Activated naive CD4-positive, alpha-beta T cell treated with anti-CD3 and anti-CD28 coated beads, Interleukin-2, amount 50 U/mL, for 16 hours (primary cell): Measurements from ENCODE around the gene DUOX1.

Source experiments
- DNase-seq: peaks from one replicate; pipeline ENCODE4 v3.0.0-alpha.2; 2020

Gene DUOX1

DNA sequence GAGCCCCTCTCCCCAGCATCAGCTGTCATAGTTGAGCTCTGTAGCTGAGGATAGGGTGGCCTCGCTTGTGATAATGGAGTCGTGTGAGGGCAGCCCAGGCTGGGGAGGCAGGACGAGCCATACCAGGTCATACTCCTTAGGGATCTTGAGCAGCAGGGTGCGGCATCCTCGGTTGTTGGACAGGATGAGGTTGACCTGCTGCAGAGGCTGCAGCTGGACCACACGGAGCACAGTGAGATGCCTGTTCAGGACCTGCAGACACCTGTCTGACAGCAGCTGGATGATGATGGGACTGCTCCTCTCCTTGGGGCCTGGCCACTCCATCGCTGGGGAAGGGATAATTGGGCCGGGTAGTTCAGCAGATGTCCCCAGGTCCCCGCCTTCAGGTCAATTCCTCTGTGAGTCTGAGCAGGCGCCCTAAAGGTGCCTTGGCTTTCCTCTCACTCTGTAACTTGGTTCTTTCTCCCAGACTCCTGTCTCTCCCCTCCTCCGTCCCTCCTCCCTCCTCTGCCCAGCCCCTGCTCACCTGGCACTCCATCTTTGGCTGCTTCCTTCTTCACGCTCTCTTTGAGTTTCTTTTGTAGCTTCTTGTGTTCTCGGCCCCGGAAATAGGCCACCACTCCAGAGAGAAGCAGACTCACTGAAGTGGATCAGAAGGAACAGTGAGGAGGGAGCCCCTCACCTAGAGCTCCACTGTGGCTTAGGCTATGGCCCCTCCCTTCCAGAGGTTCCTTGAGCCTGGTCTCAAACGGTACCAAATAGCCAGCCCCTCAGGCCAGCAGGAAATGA lies 23.6 kb upstream of the DUOX1 start:
- DNase-seq: no peak

DNA sequence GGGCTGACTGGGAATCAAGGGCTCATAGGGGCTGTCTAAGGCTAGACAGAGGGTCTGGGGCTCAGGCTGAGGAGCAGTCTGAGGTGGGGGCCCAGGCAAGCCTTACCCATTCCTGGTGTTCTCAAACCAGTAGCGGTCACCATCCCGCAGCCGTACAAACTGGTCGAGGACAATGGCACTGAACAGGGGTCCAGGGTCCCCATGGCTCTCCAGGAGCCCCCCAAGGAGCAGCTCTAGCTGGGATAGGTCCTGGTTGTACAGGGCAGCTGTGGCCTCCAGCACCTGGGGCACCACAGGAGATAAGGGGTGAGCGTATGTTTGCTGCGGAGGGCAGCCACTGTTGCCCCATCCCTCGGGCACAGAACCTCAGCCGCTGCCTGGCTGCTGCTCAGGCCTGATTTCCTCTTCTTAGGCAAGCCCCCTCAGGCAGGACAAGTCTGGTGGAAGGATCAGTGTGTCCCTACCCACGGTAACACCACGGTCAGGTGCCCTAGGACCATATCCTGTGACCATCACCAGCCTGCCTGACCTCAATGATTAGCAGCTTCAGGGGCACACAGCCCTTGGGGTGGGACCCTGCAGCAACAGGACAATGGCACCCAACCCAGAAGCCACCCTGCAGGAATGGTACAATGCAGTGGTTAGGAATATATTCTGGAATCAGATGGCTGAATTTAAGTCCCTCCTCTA lies 21.7 kb upstream of the DUOX1 start:
- no peak for DNase-seq

DNA sequence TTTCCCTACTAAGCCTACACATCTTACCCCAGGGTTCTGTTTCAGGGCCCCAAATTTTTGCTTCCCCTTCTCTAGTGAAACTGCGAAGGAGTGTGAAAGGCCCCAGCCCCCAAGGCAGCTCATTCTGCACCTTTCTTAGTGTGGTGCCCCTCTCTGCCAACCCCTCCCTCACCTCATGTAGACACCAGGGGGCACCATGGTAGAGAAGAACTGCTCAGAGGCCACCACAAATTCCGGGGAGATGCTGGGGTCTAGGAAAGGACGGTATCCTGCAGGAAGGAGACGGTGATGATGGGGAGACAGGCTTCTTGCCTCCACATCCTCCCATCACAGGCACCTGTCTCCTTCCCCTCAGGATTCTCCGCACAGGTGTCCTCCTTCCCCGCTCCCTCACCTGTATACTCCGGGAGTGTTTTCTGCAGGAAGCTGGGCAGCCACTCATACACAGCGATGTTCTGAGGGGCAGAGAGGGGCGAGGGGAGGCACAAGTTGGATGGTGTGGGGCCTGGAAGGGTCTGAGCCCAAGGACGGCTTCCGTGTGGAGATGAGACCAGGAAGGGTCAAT lies 19.5 kb upstream of the DUOX1 start:
- no peak for DNase-seq

DNA sequence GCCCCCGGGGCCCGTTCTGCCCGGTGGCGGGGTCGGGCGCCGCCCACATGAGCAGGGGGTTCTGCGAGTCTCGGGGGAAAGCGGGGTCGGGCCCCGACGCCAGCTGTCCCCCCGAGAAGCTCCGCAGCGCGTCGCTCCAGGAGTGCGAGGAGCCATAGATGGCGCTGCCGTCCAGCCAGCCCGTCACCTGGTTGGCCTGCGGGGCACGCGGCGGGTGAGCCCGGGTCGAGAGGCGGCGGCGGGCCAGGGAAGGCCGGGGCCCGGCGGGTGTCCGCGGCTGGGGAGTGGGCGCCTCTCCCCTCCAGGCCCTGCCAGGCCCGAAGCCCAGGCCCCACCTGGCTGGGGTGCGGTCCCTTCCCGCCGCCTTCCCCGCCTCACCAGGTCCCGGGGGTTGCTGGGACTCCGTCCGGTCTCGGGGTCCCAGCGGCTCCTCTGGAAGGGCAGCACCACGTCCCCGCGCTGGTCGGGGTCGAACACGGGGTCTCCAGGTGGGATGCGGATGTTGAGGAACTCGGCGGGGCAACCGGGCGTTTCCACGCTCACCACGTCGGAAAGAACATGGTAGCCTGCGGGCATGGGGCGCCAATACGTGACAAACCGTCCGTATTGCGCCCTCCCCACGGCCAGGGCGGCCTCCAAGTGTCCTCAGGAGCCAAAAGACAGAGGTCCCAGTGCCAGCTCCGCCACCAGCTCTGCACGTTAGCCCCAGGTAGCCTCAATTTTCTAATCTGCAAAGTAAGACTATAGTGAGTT lies 18.2 kb upstream of the DUOX1 start:
- no peak for DNase-seq

DNA sequence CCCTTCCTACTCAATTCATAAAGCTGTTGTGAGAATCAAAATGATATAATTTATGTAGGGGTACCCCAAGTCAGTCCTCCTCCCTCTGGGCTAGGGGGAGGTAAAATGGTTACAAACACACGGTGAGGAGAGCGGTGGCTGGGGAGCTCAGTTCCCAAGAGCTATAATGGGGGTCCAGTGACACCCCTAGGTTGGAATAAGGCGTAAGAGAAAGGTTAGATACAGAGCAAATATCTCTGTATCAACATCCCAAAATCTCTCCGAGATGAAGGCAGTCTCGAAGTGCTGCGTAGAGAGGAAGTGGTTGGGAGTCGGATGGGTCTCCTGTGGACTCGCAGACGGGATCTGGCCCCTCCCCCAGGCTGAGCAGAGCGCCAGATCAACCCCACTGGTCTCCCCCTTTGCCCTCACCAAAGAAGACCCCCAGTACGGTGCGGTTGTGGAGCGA lies 17.6 kb upstream of the DUOX1 start:
- DNase-seq: no peak

GRCh38 chr15:45112591-45113379 lies 17.0 kb upstream of the DUOX1 start:
- DNase-seq: no peak

- DNase-seq: no peak
Observed at GRCh38 chr15:45113380-45113990, 16.3 kb upstream of the DUOX1 start.

- no peak for DNase-seq
Observed at GRCh38 chr15:45114076-45114750, 15.6 kb upstream of the DUOX1 start, which contains the start of the genes DUOX2 and DUOXA2. TSS of gene DUOX2 (minus strand) at chr15:45114172. CDS start at chr15:45113411, 761 bp downstream. TSS of gene DUOXA2 (plus strand) at chr15:45114326. CDS start at chr15:45114606, 280 bp downstream.

DNA sequence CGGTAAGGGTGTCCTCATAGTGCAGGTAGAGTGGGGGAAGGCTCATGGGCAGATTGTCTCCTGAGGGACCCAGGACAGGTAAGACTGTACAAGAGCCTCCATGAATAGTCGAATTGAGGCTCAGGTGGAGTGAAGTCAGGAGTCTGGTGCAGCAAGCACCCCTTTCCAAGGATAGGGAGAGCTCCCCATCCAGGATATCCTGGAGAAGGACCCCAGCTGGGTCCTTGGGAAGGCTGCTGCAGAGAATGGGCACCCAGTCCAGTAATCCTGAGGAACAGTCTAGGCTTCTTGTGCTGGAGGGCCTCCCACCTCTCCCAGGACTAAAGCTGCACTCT lies 15.1 kb upstream of the DUOX1 start:
- no peak for DNase-seq

DNA sequence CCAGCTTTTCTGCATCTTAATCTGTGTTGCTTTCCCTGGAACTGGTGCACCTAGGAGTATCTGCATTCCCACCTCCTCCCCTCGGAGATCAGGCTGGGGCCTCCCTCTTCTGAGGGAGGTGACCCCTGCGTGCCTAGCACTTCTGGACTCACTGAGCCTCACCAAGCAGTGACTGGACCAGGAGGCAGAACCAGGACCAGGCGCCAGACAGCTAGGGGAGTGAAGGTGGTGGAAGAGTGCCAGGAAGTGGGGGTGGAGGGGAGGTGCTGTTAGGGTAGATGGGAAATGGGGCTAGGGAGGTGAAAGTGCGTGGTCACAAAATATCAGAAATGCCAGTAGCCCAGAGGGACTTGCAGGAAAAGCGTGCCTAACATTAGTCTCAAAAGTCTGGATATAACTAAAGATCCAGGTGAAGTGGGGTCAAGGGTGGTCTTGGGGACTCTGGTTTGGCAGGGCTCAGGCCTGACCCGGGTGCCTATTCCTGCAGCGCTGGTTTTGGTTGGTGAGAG lies 14.4 kb upstream of the DUOX1 start:
- no peak for DNase-seq

- no peak for DNase-seq
Observed at GRCh38 chr15:45116006-45116481, 13.8 kb upstream of the DUOX1 start.

- DNase-seq: no peak
Observed at GRCh38 chr15:45116482-45117307, 13.1 kb upstream of the DUOX1 start.

DNA sequence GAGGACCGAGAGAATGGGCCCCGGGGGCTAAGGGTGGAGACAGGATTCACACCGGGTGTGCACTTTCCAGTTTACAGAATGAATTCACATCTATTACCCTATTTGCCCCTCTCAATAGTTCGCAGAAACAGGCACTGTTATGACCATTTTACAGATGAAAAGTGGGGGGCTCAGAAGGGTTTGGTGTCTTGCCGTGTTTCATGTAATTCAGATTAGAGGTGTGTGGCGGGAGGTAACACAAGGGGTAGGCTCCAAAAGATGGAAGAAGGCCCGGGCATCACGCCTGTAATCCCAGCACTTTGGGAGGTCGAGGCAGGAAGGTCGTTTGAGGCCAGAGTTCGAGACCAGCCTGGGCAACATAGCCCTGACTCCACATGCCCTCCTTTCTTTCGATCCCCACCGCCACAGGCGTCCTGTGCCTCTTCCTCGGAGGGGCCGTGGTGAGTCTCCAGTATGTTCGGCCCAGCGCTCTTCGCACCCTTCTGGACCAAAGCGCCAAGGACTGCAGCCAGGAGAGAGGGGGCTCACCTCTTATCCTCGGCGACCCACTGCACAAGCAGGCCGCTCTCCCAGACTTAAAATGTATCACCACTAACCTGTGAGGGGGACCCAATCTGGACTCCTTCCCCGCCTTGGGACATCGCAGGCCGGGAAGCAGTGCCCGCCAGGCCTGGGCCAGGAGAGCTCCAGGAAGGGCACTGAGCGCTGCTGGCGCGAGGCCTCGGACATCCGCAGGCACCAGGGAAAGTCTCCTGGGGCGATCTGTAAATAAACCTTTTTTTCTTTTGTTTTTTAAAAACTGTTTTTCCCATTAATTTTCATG lies 12.3 kb upstream of the DUOX1 start:
- DNase-seq: no peak

DNA sequence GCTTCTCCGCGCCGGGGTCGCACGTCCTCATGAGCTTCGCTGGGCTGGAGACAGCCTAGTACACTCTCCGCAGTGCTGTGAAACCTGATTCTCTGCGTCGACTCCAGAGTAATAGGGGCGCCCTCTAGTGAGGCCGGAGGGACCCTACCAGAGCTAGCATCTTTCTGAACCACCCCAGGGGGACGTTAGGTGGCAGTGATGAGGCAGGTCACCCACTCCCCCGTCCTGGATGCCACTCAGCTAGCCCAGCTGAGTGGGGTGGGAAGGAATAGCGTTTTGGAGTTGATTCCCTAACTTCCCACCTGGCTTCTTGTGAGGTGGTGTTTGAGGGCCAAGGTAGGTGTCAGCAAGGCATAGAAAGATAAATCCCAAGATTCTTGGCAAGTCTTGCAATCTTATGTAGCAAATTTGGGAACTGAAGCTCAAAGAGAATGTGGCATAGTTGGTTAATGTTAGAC lies 11.6 kb upstream of the DUOX1 start:
- DNase-seq: peak; percentile 87

- DNase-seq: no peak
Observed at GRCh38 chr15:45118996-45119395, 10.8 kb upstream of the DUOX1 start.

GRCh38 chr15:45120081-45120972 lies 9.5 kb upstream of the DUOX1 start:
- no peak for DNase-seq

GRCh38 chr15:45121020-45121419 lies 8.8 kb upstream of the DUOX1 start:
- DNase-seq: no peak
